NOMO-1 treated with DMSO at 0.1 percent for 48 hours (cell line): ENCODE data around the gene HCAR2.
"Not testable (repeated sequence)": the region's sequence is repeated elsewhere in the genome, so short reads cannot be mapped to it uniquely, and the experiment has no call there.

ENCODE experiments used
- DNase-seq: peaks from one replicate; lab custom pipeline; 2025; ENCODE audit not compliant: unreplicated experiment; lab: John Stamatoyannopoulos, UW

Gene HCAR2

DNA sequence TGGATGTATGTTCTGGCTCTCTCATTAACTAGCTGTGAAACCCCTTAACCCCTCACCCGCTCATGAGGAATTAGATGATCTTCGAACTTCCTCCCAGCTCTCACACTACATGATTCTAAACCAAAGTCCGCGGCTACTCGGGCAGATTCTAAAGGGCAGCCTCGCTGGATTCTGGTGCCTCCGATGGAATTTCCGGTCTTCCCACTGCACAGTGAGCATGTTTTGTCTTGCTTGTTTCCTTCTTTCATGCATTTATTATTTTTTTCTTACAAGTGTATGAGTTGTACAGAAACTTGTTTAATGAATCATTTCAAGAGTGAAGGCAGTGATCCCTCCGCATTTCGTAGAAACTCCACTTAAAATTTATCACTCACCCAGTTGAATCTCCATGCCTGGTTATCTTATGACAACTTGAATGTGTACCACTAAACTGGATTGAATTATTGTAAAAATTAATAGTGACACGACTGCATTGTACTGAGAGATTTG lies 17.9 kb upstream of the HCAR2 start:
- DNase-seq, result no peak

DNA sequence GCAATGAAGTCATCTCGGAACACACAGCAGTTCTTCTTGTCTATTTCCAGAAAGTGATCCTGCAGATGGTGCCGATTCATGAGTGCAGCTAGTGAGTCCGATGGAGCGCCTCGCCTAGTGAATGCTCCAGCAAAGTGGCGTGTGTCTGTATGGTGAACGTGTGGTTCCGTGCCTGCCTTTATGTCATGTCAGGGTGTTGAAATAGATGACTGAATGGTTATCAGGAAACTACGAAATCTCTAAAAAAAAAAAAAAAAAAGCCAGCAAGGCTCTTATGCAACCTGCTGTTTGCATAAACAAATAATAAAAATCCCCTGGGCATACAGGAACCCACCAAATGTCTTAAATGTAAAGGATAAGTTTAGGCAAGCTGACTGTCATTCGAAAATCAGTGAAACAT lies 13.5 kb upstream of the HCAR2 start, which contains the start of gene HCAR3:
TSS of gene HCAR3 (minus strand) at position 154 of the 400 bp plus-strand sequence. CDS start at position 80, 74 bp downstream.
- peak; percentile 81 for DNase-seq

DNA sequence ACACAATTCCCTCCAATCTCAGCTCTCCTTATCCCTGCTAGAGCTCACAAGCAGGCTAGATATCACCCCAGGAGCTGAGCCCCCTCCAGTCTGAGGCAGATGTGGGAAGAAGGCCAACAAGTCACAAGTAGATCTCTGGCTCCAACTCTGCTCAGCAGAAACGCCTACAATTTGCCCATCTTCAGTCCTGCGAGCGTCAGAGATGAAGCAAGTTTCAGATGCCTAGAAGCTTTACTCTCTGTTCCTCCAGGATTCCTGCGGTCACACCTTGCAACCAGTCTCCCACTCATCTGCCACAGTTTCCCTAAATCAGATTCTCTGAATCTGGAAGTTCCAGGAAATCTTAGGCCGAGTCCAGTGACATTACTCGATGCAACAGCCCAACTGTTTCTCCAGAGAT lies 12.1 kb upstream of the HCAR2 start:
- not testable (repeated sequence) for DNase-seq

DNA sequence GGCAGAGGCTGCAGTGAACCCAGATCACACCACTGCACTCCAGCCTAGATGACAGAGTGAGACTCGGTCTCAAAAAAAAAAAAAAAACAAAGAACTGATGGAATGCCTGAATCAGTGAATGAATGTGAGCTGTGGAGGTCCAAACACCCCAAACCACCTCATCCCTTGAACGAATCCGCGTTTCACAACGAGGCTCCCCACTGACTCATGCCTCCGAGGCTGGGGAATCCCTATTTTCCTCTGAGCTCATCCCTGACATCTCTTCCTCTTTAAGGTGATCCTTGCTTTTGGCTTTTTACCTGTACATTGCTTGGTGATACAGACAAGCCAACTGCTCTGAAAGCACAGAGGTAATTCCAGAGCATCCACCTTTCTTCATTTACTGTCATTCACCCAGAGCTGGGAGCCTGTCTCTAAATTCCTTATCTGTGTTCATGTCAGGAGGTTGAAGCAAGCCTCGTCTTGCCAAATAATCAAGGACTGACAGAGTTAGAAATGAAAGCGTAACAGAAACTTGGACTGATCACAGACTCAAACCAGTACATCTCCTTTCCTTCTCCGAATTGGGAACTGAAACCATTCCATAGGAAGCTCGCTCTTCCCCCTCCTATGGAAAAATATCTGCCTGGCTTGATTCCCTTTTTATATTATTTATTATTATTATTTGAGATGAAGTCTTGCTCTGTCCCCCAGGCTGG lies 10.5 kb upstream of the HCAR2 start:
- not testable (repeated sequence) for DNase-seq

DNA sequence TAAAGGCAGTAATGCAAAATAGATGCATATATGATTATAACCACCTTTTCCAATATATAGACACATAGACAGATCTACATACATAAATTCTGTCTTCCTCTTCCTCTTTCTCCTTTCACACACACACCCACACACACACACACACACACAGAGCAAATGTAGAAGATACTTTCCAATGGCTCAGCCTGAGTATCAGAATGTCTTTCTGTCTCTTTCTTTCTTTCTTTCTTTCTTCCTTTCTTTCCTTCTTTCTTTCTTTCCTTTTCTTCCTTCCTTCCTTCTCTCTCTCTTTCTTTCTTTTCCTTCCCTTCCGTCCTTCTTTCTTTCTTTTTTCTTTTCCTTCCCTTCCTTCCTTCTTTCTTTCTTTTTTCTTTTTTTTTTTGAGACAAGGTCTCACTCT lies 8.1 kb upstream of the HCAR2 start:
- DNase-seq, result peak; percentile 86

DNA sequence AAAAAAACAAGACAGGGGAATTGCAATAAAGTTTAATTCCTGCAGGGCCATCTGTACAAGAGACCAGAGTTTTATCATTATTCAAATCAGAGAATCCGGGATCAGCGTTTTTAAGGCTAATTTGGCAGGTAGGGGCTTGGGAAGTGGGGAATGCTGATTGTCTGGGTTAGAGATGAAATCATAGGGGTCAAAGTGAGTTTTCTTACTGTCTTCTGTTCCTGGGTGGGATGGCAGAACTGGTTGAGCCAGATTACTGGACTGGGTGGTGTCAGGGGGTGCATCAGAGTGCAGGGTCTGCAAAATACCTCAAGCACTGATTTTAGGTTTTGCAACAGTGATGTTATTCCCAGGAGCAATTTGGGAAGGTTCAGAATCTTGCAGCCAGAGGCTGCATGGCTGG lies 7.2 kb upstream of the HCAR2 start:
- not testable (repeated sequence) for DNase-seq

DNA sequence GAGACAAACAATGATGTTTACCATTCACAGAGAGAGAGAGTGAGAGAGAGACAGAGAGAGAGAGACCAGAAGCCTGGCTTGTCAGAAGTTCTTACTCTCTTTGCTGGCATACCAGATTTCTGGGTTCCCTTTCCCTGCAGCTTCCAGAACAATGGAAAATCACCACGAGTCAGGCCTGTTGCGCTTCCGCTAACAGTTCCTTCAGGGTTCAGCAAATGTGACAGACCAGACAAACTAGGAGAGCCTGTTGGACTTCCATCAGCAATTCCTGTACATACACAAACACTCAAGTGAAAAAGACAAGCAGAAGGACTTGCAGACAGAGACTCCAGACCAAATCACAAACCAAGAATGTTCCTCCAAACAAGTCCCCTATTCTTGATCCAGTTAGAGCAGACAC lies 6.1 kb upstream of the HCAR2 start:
- DNase-seq, result not testable (repeated sequence)

DNA sequence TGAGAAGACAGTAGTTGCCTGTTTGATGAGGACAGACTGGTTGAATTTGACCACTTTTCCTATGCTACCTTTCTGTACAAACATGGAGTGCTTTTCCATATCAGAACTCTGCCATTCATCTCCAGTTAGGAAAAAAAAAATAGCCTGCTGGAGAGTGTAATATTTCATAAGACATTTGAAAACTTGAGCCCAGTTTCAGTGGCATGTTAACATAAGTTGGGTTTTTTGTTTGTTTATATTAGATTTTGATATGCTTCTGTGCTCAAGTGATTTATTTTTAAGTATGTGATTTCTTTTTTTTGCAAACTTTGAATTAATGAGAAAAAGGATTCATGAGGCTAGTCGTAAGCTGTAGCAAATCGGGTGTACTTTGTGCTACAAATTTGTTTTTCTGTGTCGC lies 684 bp upstream of the HCAR2 start:
- DNase-seq, result not testable (repeated sequence)

DNA sequence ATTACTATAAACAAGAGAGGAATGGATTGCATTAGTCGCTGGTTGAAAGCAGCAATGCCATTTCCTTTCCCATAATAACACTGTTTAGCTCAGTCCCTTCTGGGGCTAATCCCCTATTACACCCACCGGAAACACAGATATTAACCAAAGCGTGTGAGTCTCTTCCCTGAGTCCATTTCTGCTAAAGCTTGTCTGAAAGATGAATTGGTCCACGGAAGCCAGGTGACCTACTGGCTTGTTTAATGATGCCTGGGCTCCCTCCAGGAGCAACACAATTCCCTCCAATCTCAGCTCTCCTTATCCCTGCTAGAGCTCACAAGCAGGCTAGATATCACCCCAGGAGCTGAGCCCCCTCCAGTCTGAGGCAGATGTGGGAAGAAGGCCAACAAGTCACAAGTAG lies 1.7 kb downstream of the HCAR2 start:
- DNase-seq, result not testable (repeated sequence)

DNA sequence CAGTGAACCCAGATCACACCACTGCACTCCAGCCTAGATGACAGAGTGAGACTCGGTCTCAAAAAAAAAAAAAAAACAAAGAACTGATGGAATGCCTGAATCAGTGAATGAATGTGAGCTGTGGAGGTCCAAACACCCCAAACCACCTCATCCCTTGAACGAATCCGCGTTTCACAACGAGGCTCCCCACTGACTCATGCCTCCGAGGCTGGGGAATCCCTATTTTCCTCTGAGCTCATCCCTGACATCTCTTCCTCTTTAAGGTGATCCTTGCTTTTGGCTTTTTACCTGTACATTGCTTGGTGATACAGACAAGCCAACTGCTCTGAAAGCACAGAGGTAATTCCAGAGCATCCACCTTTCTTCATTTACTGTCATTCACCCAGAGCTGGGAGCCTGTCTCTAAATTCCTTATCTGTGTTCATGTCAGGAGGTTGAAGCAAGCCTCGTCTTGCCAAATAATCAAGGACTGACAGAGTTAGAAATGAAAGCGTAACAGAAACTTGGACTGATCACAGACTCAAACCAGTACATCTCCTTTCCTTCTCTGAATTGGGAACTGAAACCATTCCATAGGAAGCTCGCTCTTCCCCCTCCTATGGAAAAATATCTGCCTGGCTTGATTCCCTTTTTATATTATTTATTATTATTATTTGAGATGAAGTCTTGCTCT lies 3.0 kb downstream of the HCAR2 start:
- DNase-seq, result not testable (repeated sequence)

DNA sequence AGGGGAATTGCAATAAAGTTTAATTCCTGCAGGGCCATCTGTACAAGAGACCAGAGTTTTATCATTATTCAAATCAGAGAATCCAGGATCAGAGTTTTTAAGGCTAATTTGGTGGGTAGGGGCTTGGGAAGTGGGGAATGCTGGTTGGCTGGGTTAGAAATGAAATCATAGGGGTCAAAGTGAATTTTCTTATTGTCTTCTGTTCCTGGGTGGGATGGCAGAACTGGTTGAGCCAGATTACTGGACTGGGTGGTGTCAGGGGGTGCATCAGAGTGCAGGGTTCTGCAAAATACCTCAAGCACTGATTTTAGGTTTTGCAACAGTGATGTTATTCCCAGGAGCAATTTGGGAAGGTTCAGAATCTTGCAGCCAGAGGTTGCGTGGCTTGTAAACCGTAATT lies 6.2 kb downstream of the HCAR2 start:
- not testable (repeated sequence) for DNase-seq

DNA sequence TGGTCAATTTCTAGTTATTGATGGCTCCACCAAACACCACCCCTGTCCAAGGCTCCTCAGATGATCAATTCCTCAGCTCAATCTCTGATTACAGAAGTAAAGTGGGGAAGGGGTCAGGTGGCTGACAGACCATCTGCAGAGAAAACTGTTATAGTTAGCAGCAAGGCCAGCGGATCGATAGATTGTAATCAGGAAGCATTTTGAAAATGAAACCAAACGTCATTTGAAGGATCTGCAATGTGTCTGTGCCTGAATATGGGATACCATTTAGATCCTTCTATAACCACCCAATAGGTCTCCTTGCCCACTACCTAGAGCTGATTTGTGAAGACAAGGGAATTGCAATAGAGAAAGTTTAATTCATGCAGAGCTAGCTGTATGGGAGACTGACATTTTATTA lies 11.6 kb downstream of the HCAR2 start:
- DNase-seq, result no peak

DNA sequence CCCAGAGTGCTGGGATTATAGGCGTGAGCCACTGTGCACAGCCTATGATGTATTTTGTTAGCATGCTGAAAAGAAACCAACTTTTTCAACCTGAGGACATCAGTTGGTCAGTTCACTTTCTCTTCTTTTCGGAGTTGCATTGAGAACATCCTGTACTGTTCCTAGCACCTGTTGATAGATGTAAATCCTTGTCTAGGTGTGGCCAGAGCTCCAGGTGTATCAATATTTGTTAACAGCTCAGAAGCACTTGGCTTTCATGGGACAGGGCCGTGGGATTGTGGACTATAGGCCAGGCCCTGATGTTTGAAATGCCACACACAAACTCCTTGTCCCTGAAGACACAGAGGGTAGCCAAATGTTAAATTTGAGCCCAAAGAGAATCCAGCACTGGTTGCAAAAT lies 14.9 kb downstream of the HCAR2 start:
- DNase-seq, result no peak

DNA sequence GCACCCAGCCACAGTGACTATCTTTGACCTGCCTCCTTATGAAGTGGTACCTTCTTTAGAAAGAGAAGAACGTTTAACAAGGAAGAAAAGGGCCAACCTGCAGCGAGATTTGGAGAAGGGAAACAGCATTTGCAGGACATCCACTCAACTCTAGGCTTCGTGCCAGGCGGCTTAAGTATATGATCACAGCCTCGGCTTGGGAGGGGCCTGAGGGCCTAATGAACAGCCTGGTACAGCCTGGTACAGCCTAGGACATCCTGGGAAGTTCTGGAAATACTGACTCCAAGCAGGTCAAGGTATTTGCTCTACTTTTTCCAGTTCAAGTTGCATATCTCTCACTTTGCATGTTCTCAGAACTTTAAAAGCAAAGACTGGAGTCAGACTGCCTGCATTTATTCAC lies 16.1 kb downstream of the HCAR2 start:
- DNase-seq, result no peak

DNA sequence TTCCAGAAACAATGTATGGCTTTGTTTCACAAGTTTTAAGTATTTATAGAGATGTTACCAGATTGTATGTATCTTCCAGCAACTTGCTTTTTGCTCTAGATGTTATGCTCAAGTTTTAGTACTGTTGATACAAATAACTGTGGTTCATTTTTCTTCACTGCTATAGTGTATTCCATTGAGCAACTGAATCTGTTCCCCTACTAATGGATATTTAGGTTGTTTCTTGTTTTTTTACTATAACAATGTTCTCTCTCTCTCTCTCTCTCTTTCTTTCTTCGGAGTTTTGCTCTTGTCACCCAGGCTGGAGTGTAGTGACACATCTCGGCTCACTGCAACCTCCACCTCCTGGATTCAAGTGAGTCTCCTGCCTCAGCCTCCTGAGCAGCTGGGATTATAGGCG lies 16.6 kb downstream of the HCAR2 start:
- DNase-seq, result no peak

DNA sequence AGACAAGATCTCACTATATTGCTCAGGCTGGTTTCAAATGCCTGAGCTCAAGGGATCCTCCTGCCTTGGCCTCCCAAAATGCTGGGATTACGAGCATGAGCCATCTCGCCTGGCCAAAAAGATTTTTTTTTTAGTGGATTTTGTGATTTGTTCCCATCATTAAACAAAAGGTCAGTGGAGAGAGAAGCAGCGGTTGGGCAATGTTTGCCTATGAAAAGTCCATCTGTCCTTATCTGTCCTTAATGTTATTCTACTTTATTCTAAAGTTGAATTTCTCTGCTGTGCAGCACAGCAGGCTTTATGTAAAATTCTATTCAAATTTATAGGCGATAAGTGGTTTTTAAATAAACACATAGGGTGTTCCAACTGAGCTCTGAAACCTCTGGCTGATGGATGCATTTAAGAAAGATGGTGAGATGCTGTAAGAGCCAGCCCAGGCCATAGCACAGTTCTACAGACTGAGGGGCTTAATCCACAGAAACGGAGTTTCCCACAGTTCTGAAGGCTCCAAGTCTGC lies 18.8 kb downstream of the HCAR2 start:
- no peak for DNase-seq

DNA sequence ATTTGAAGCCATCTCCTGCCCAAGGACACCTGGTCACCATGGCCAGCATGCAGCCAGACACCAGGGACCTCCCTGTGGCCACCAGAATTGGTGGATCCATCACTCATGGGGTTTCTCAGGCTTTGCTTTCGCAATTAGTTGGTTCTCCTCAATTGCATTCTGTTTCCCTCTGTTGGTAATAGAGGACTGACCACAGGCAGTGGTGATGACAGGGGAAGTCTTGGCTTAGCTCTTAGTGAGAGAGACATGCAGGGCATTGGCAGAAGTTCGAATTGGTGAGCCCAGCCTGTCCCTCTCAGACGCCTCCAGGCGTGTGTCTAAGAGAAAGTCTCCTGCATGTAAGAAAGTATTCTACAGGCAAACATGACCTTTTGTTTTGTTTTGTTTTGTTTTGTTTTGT lies 21.3 kb downstream of the HCAR2 start:
- DNase-seq, result peak; percentile 94

DNA sequence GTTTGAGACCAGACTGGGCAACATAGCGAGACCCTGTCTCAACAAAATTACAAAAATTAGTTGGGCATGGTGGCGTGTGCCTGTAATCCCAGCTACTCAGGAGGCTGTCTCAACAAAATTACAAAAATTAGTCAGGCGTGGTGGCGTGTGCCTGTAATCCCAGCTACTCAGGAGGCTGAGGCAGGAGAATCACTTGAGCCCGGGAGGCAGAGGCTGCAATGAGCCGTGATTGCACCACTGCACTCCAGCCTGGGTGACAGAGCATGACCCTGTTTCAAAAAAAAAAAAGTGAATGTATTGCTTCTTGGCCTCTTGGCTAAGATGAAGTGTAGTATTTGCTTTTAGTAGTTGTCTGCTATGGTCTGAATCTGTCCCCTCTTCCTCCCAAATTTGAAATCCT lies 22.2 kb downstream of the HCAR2 start:
- DNase-seq, result not testable (repeated sequence)

DNA sequence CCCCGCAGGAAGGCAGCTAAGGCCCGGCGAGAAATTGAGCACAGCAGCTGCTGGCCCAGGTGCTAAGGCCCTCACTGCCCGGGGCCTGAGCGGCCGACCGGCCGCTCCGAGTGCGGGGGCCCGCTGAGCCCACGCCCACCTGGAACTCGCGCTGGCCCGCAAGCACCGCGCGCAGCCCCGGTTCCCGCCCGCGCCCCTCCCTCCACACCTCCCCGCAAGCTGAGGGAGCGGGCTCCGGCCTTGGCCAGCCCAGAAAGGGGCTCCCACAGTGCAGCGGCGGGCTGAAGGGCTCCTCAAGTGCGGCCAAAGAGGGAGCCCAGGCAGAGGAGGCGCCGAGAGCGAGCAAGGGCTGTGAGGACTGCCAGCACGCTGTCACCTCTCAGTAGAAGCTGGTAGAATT lies 26.4 kb downstream of the HCAR2 start:
- DNase-seq, result not testable (repeated sequence)

DNA sequence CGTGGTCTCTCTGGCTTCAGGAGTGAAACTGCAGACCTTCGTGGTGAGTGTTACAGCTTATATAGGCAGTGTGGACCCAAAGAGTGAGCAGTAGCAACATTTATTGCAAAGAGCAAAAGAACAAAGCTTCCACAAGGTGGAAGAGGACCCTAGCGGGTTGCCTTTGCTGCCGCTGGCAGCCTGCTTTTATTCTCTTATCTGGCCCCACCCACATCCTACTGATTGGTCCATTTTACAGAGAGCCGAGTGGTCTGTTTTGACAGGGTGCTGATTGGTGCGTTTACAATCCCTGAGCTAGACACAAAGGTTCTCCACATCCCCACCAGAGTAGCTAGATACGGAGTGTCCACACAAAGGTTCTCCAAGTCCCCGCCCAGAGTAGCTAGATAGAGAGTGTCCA lies 27.1 kb downstream of the HCAR2 start:
- not testable (repeated sequence) for DNase-seq

DNA sequence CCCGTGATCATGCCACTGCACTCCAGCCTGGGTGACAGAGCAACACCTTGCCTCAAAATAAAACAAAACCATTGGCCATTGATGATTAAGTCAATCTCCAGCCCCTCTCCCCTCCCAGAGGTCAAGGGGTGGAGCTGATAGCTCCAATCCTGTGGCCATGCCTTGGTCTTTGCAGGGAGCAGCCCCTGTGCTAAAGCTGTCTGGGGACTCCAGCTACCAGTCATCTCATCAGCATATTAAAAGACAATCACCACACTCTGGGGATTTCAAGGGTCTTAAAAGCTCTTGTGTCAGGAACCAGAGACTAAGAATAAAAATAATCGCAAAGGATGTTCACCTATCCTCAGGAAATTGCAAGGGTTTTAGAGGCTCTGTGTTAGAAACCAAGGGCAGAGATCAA lies 30.6 kb downstream of the HCAR2 start:
- no peak for DNase-seq

DNA sequence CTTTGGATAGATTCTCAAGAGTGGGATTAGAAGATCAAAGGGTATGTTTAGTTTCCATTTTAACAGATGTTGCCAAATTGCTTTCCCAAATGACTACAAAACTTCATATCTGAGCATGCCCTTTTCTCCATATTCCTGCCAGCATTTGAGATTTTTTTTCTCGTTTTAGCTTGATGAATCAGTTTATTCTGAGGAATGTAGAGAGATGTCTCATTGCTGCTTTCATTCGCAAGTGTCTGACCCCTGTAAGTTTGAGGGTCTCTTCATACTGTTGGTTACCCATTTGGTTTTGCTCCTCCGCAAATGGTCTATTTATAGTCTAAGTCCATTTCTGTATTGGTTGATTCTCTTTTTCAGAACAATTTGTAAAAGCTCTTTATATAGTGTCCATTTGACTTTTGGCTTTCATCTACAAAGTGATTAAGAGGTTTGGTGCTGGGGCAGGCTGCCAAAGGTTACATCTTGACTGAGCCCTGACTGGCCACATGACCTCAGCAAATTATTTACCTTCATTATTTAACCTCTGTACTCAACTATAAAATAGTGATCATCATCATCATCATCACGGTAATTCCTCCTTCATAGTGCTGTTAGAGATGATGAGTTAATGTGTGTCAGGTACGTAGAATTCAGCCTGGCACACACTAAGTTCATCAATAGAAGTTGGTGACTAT lies 33.6 kb downstream of the HCAR2 start:
- DNase-seq, result no peak
